NCI-H1092 treated with DMSO at 0.1 percent for 48 hours (cell line): Measurements from ENCODE around the gene PITPNC1.

Experiments used
- DNase-seq: peaks from one replicate; lab custom pipeline; 2025; lab: John Stamatoyannopoulos, UW

Gene PITPNC1

DNA sequence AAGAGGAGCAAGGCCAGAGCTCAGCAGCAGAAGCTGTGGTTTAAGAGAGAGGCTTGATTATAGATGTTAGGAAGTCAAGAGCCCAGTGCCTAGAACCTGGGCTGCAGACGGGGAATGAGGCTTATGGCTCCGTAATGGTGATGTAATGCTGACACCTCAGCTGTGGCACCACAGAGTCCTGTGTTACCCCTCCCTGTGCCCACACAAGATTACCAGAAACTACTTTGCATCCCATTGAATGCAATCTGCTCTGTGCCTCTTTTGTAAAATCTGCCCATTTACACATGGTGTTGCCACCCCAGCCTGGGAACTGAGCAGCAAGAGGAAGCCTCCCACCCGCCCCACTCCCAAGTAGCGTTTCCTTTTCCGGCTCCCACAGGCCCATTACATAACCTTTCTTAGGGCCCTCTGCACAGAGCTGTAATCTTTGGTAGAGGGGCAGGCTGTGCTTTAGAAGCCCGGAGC, 57.0 kb downstream of the PITPNC1 start:
- no peak for DNase-seq

DNA sequence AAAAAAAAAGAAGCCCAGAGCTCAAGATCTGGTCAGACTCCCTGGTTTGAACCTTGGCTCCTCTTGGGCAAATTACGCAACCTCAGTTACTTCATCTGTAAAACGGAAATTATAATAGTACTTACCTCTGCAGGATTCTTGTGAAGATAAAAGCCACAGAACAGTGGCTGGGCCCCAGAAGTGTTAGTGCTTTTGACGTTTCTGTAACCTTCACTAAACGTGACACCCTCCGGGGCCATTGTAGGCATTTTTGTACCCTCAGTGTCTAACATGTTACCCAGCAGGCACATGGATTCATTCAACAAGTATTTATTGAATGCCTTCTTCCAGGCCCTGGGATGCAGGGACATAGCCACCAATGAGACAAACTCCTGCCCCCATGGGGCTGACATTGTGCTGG, 58.0 kb downstream of the PITPNC1 start:
- no peak for DNase-seq

- DNase-seq, result no peak
Measured at GRCh38 chr17:67435786-67436185, 58.7 kb downstream of the PITPNC1 start.

GRCh38 chr17:67436233-67436632, 59.2 kb downstream of the PITPNC1 start:
- DNase-seq, result no peak

DNA sequence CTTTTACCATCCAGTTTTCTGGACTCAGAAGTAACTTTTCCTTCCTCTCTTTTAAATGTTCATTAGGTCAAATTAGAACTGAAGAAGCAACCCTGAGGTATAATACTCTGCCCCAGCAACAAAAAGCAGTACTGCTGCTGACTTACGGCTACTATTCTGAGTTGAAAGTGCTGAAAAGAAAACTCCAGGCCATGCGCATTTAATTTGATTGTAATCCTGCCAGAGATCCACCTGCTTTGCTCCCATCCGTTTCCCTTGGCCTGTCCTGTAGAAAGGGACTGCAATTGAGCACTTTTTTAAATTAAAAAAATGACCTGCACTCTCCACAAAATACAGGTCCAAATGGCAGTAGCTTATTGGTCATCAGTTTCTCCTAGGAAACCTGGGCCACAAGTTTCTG, 61.6 kb downstream of the PITPNC1 start:
- no peak for DNase-seq

DNA sequence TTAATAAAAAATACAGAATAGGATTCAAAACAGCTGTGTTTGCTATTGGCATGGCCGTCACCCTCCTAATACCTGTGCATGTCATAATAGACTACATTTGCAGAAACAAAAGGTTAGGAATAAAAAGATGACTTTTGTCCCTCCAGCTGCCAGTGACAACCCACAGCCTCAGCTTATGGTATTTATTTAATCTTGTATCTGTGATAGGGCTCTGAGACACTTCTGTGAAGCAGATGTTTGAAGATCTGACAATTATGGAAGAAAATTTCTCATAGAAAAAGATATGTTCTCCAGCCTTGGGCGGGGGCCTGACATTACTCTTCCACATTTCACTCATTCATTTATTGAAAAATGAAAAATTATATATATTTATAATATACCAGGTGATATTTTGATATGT, 62.2 kb downstream of the PITPNC1 start:
- DNase-seq, result no peak

- DNase-seq, result no peak
Measured at GRCh38 chr17:67440277-67441051, 63.4 kb downstream of the PITPNC1 start.

DNA sequence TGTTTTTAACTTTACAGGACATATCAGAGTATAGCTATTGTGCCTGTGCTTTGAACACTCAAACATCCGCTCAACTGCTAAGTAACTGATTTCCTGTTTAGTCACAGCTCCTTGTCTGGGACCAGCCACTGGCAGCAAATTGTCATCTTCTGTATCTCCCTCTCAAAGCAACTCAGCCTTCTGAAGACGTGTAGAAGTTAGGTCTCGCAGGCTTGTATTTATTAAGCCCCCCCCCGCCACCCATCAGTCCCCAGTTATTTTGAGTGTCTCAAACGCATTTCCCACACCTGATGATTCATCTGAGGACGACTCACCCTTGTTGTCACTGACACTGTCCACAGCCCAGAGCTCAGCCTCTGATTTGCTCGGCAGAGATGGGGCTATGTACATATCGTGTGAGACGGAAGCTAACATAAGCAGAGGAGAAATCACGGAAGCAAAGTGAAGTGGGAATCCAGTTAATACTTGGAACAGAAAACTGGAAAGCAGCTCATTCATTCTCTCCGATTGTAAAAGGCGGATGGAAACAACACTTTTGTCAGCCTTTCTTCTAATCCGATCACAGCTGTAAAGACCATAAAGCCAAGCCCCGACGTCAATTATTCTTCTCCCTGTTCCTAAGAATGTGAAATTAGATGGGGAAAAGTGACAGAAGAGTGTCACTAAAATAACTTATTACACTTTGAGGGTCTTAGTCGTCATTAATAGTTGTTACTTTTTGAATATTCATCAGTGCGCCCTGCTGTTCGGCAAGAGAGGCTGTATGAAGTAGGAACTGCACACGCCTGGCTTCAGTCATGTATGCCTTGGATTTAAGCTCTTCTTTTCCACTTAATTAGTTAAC, 64.2 kb downstream of the PITPNC1 start:
- no peak for DNase-seq

DNA sequence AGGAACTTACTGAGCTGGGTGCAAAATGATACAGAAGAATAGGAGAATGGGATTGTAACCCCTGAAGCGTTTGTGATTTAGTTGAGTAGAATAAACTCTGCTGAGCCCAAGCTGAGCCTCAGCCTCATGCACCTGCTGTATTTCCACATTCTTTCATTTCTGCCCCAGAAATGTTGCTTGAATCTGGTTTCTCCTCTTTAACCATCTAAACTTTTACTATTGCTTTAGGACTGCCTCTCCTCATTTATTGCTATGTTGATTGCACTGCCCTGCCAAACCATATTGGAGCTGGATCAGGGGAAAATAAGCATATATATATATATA, 64.8 kb downstream of the PITPNC1 start:
- no peak for DNase-seq

- peak; percentile 54 for DNase-seq
Measured at GRCh38 chr17:67442787-67443624, 65.9 kb downstream of the PITPNC1 start.

GRCh38 chr17:67443931-67444595, 67.0 kb downstream of the PITPNC1 start:
- no peak for DNase-seq

DNA sequence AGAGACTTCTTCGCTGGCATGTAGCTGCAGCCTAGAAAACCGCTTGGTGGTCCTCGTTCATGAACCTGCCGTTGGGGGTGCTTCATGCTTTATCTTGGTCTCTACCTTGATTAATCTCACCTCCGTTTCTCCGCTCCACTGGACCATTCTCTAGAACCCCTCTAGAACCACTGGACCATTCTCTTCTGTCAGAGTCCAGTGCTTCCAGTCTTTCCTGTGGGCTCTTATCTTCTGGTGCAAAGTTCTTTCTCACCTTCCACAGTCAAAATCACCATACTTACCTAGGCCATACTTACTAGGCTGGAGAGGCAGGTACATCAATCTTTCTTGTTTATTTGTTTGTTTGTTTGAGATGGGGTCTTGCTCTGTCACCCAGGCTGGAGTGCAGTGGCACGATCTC, 71.4 kb downstream of the PITPNC1 start:
- no peak for DNase-seq

DNA sequence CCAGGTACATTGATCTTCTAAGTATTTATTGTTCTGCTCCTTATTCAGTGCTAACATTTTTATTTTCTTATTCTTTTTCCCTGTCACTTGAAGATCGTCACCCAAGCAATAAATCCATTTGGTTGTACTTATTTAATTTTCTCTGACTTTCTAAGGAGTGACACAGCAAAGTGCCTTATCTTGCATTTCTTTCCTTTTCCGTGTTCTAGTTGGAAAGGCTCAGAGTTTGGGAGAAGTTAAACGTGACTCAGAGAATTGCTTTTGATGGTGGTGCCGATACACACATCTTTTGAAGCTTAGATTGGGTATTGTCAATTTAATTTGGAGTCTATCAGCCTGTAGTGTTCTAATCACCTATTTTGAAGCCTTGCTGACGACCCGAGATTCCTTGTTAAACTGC, 72.0 kb downstream of the PITPNC1 start:
- DNase-seq, result no peak

- no peak for DNase-seq
Measured at GRCh38 chr17:67449845-67450755, 73.0 kb downstream of the PITPNC1 start.

DNA sequence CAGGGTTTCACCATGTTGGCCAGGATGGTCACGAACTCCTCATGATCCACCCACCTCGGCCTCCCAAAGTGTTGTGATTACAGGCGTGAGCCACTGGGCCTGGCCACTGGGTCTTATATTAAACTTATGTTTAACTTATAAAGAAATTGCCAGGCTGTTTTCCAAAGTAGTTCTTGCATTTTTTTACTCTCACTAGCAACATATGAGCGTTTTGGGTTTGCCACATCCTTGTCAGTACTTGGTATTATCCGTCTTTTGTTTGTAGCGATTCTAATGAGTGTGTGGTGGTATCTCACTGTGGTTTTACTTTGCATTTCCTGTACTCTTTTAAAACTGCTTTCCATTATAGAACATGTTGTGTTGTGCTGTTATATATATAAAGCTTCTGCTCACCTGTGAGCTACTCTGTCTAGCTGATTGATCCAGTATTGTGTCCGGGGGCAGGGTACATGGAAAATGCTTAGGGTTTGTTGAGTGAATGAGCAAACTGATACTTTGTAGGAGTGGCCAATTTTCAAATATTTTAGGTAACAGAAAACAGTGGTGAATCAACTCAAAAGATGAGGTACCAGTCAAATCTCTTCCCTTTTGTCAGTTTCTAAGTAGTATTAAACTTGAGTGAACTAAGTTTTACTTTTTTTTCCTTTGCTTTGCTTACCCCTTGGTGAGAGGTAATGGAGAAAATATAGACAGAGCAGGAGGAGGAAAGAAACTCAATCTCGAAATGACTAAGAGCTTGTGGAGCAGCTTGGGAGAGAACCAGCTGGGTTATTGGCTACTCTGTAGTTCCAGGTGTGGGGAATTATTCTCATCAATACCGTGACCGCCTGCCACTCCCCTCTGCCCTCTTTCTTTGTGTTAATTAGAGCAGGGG, 75.8 kb downstream of the PITPNC1 start:
- DNase-seq, result no peak

GRCh38 chr17:67456103-67456502, 79.0 kb downstream of the PITPNC1 start:
- no peak for DNase-seq

DNA sequence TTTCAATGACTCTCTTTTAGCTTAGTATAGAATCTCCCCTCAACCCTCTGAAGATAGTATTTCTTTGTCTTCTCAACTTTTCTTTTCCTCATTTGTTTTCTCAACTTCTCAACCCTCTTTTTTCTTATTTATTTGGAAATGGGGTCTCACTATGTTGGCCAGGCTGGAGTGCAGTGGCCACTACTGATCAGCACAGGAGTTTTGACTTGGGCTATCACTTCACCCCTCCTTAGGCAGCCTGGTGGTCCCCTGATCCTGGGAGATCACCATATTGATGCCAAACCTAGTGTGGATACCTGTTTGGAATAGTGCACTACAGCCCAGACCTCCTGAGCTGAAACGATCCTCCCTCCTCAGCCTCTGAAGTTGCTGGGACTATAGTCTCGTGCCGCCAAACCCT, 79.8 kb downstream of the PITPNC1 start:
- no peak for DNase-seq

GRCh38 chr17:67458203-67458602, 81.1 kb downstream of the PITPNC1 start:
- DNase-seq, result no peak

- no peak for DNase-seq
Measured at GRCh38 chr17:67459985-67460384, 82.9 kb downstream of the PITPNC1 start.

DNA sequence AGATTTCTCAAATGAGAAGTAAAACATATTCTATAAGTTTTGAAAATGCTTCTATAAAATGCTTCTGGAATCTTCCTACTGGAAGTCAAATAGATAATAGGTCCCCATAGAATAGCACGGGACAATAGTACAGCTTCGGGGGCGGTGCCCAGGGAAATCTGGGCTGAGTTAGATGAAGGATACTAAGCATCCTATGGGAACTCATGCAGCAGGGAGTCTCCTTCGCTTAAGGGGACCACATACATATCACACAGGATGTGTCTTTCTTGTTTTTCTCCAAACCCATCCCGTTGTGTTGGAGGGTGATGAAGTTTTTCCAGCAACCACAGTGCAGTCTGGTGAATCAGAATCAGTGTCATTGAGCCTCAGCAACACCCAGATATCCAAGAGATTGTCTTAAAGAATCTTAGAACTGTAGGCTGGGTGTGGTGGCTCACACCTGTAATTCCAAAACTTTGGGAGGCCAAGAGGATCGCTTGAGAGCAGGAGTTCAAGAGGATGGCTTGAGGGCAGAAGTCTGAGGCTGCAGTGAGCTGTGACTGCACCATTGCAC, 84.2 kb downstream of the PITPNC1 start:
- no peak for DNase-seq
